A549 (cell line): ENCODE data around the gene GSG1L.

Source experiments
- POLR2AphosphoS2 ChIP-seq: conservative IDR thresholded peaks from 2 replicates; pipeline ENCODE4 v1.6.1; 2012; ENCODE audit warnings: low read length, improper control_type of control experiment, inconsistent platforms
- SREBF2 ChIP-seq: fragments of 450-650 bp; IDR thresholded peaks from 2 replicates; pipeline ENCODE4 v1.6.1; 2014; ENCODE audit warnings: mild to moderate bottlenecking, moderate library complexity

DNA sequence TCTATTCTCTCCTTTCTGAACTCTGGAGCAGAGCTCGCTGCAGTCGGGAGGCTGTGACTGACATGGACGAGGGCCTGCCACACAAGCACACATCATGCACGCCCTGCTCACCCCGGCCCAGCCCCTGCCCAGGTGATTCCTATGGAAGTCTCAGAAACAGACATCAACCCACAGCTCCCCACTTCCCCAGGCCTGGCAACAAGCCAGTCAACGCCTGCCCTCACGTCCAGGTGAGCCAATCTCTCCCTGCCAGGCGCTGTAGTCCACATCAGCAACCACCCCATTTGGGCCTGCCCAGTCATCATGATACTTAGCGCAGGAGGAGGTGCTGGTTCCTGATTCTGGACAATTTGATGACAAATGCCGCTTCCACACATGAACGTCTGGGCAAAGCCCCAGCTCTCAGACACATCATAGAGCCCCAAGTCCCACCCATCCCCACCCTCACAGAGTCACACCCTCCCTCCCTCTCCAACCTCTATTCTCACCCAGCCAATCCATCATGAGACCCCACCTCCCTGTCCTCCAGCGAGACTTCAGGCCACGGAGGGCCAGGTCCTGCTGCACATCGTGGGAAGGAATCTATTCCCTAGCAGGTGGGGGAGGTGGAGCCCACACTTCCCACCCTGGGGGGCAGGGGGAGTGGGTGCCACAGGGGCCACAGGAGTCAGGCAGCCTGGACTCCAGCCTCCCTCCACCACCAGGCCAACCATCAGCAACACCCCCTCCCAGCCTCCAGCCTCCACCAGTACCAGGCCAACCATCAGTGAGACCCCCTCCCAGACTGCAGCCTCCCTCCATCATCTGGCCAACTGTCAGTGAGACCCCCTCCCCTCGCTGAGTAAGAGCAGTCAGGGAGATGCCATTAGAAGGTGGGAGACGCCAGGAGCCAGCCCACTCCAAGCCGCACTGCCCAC, 33.7 kb upstream of the GSG1L start:
- TF ChIP-seq SREBF2 = no peak
- no peak for TF ChIP-seq POLR2AphosphoS2
